Transverse colon (tissue), 4 donors: ENCODE results near the gene METAP1. TPM values are rescaled to one million over a fixed set of nuclear protein-coding genes. Genes with fewer than 3 reads are reported as not detected.
"Not testable (repeated sequence)": the region's sequence is repeated elsewhere in the genome, so short reads cannot be mapped to it uniquely, and the experiment has no call there.

Experiments used
- DNase-seq: peaks from one replicate; pipeline ENCODE4 v3.0.0-alpha.2; 2019
- H3K27ac ChIP-seq, 4 donors: fragments of 200-600 bp; sonication (generic); 2 replicates each; pipeline ENCODE4 v1.5.1; 2016 to 2018; ENCODE audit warnings: inconsistent platforms in 4 of 4
- H3K27me3 ChIP-seq: fragments of 200-600 bp; sonication (generic); 2 replicates; pipeline ENCODE4 v1.5.1; 2017; ENCODE audit warnings: inconsistent platforms
- H3K36me3 ChIP-seq, 4 donors: fragments of 200-600 bp; sonication (generic); 2 replicates each; pipeline ENCODE4 v1.5.1; 2017 to 2019; ENCODE audit warnings: inconsistent platforms in 4 of 4
- H3K4me1 ChIP-seq, 4 donors: fragments of 200-600 bp; sonication (generic); 2 replicates each; pipeline ENCODE4 v1.5.1; 2017 to 2020; ENCODE audit warnings: inconsistent platforms in 4 of 4
- H3K4me3 ChIP-seq, 4 donors: fragments of 200-600 bp; sonication (generic); 1 replicate in 1 of 4; 2 replicates in 3 of 4; pipeline versions ENCODE4 v1.5.1 to v1.6.1; 2017 to 2019; ENCODE audit warnings: inconsistent platforms in 4 of 4
- H3K9me3 ChIP-seq, 2 donors: fragments of 200-600 bp; sonication (generic); 2 replicates each; pipeline ENCODE4 v1.5.1; 2017 to 2019; ENCODE audit warnings: inconsistent platforms in 2 of 2
- CTCF ChIP-seq, 5 experiments: fragments of 200-600 bp in 3 of 5; fragments of 450-650 bp in 2 of 5; sonication (generic) in 3 of 5; IDR thresholded peaks; 1 replicate in 2 of 5; 2 replicates in 3 of 5; pipeline ENCODE4 v1.5.1; 2016 to 2017; ENCODE audit warnings: antibody characterized with exemption in 5 of 5, inconsistent platforms in 3 of 5, mild to moderate bottlenecking in 2 of 5, moderate library complexity in 1 of 5
- EP300 ChIP-seq: sonication (generic); formaldehyde crosslinking; IDR thresholded peaks from one replicate; pipeline ENCODE4 v1.6.1; 2017; ENCODE audit warnings: antibody characterized with exemption, low read depth
- POLR2A ChIP-seq: fragments of 450-650 bp; IDR thresholded peaks from one replicate; pipeline ENCODE4 v1.6.1; 2016; ENCODE audit warnings: antibody characterized with exemption, mild to moderate bottlenecking, moderate library complexity
- POLR2AphosphoS5 ChIP-seq, 3 donors: sonication (generic); formaldehyde crosslinking; IDR thresholded peaks; one replicate each; pipeline ENCODE4 v1.6.1; 2016; ENCODE audit warnings: antibody characterized with exemption in 3 of 3
- WGBS, 2 donors: methylation state at CpG; one replicate each; pipeline ENCODE4 v1.1.5; 2018; ENCODE audit warnings: low coverage in 1 of 2; 5-methylcytosine and 5-hydroxymethylcytosine counted together
- in situ Hi-C, 4 donors: fragments of 200-750 bp; cut with MboI; loops; one replicate each; pipeline versions ENCODE4 v1.15.0 to v1.15.1; 2017; ENCODE audit warnings: low sequenced_read_pairs in 3 of 4, low pct_ligation_motif_present in 1 of 4, low pct_unique_long_range_greater_than_20kb in 1 of 4
- intact Hi-C: fragments of 100-400 bp; cut with DNase I; formaldehyde crosslinking; loops from one replicate; pipeline ENCODE4 v1.15.1; 2023; ENCODE audit warnings: low total_unique reads
- total RNA-seq, 4 donors: library from RNA; depleted of rRNA; stranded (reverse); fragments of >200 nt; gene quantifications; one replicate each; pipeline ENCODE4 v1.1.0, GENCODE V29; 2016

Gene METAP1
- total RNA-seq, 4 donors from 2014 or later: 34.8 to 66.1 (median 55.9) TPM

GRCh38 chr4:99022566-99022965 lies 27.0 kb downstream of the METAP1 start:
- Histone ChIP-seq H3K4me1 (peaks cover 3 to 32% (median 28%) of the 10 kb centered on the region in 4 donors), H3K9me3 (peaks cover 3 to 5% of the 10 kb centered on the region in 2 donors), H3K27me3 (no peaks in the 10 kb centered on the region), H3K4me3 (no peak overlapping the region), H3K36me3 (no peaks in the 10 kb centered on the region), H3K27ac (no peak overlapping the region)
- no peak for DNase-seq
- 97% methylated on average over 9 of the region's 9 CpGs; no CpG with 5 or more reads in 1 of the 2 donors for WGBS, 2 donors
- intact Hi-C loops: no loop called here
- TF ChIP-seq CTCF (IDR thresholded peaks at IDR 0.05) (no peak), POLR2A (no peak), POLR2AphosphoS5 (IDR thresholded peaks at IDR 0.05) (no peak), EP300 (no peak)
- in situ Hi-C loops: no loop called here

- H3K9me3 ChIP-seq, in situ Hi-C loops, H3K27me3 ChIP-seq, H3K36me3 ChIP-seq, intact Hi-C loops: not testable (repeated sequence)
- peak overlapping the region; percentile 55 to 72 (median 68) for H3K27ac ChIP-seq
- DNase-seq: peak; percentile 70
- 20 to 43% methylated on average over 2 to 10 of the region's 10 CpGs for whole genome bisulfite sequencing, 2 donors
- H3K4me1 ChIP-seq: peaks cover 3 to 37% (median 30%) of the 10 kb centered on the region in 4 donors
- peak overlapping the region in 1 of 4 donors; percentile 12 for H3K4me3 ChIP-seq
Measured at GRCh38 chr4:99023800-99024251, 28.3 kb downstream of the METAP1 start.

- H3K4me3 ChIP-seq: peak overlapping the region in 1 of 4 donors; percentile 12
- DNase-seq: peak; percentile 48
Measured at GRCh38 chr4:99024481-99025275, 29.2 kb downstream of the METAP1 start.

GRCh38 chr4:99025506-99025905 lies 30.0 kb downstream of the METAP1 start:
- intact Hi-C loops: no loop called here
- peaks cover 3 to 5% of the 10 kb centered on the region in 2 donors for H3K9me3 ChIP-seq
- DNase-seq: no peak
- in situ Hi-C loops: no loop called here
- H3K4me3 ChIP-seq: no peak overlapping the region
- peak overlapping the region in 3 of 4 donors; percentile 43 to 71 (median 64) for H3K27ac ChIP-seq
- TF ChIP-seq POLR2A (no peak), EP300 (no peak), CTCF (IDR thresholded peaks at IDR 0.05) (no peak), POLR2AphosphoS5 (IDR thresholded peaks at IDR 0.05) (no peak)
- no peaks in the 10 kb centered on the region for H3K27me3 ChIP-seq
- H3K36me3 ChIP-seq: no peaks in the 10 kb centered on the region
- peaks cover 3 to 37% (median 30%) of the 10 kb centered on the region in 4 donors for H3K4me1 ChIP-seq
- 43 to 65% methylated on average over 1 of the region's 1 CpG for WGBS, 2 donors

More at GRCh38 chr4:99024481-99025275, 29.2 kb downstream of the METAP1 start:
- Histone ChIP-seq H3K36me3 (no peaks in the 10 kb centered on the region), H3K9me3 (peaks cover 3 to 5% of the 10 kb centered on the region in 2 donors), H3K27me3 (no peaks in the 10 kb centered on the region), H3K4me1 (peaks cover 3 to 37% (median 30%) of the 10 kb centered on the region in 4 donors), H3K27ac (peak overlapping the region; percentile 55 to 72 (median 68))
- intact Hi-C loops: no loop called here
- 38 to 59% methylated on average over 5 to 7 of the region's 7 CpGs for WGBS, 2 donors
- no peak for TF ChIP-seq EP300
- TF ChIP-seq CTCF (IDR thresholded peaks at IDR 0.05): peak in 2 of 5 experiments; percentile 14 to 26
- in situ Hi-C loops: no loop called here
